Dermis lymphatic vessel endothelial cell (primary cell): ENCODE measurements around the gene SYTL5. TPM values are rescaled to one million over a fixed set of nuclear protein-coding genes. Genes with fewer than 3 reads are reported as not detected.

Source experiments
- total RNA-seq: library from RNA; depleted of rRNA; stranded (reverse); fragments of >200 nt; gene quantifications from 2 replicates; pipeline ENCODE4 v1.2.1, GENCODE V29; 2014

The SYTL5 gene
- under 0.01 TPM in 1 of 2 replicates, not detected in the other for total RNA-seq

DNA sequence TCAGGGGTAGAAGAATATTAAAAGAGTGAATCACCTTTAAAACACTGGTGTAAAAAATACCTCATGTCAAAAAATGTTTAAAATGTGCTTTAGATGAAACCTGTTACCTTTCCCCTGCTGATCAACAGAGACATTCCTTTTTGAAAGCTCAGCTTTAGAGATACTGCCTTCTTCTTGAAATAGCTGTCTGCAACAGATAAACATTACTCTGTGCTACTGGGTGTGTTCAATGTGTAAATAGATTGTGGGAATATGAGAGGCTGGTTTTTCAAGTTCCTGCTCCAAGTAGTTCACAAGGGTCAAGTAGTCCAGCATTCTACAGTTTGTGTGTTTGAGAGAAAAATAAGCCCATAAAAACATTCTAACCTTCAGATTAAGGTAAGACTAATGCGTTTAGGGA lies at the start of gene SYTL5:
Gene SYTL5, plus strand, starts transcription at position 263 of the 400 bp plus-strand sequence. CDS start 27,337 bp downstream, outside the sequence.

Other genes starting within 250 kb of the SYTL5 start
- not detected in 2 replicates for gene CYBB, start 226.5 kb upstream of the SYTL5 start, total RNA-seq
- gene DYNLT3, start 159.0 kb upstream of the SYTL5 start, total RNA-seq, result 36.2 and 37.1 TPM in 2 replicates
- 64.8 and 84.5 TPM in 2 replicates for gene SRPX, start 214.3 kb downstream of the SYTL5 start, total RNA-seq